Cardiac muscle cell (in vitro differentiated cells and primary cell): ENCODE results near the gene FAM124B. TPM values are rescaled to one million over a fixed set of nuclear protein-coding genes. Genes with fewer than 3 reads are reported as not detected.

ENCODE experiments used
- DNase-seq, 2 donors: peaks; one replicate each; pipeline versions ENCODE4 v3.0.0 to v3.0.0-alpha.2; 2010 to 2017; ENCODE audit warnings: low read depth in 1 of 2, low spot score in 1 of 2
- H3K27ac ChIP-seq: fragments of 200-600 bp; sonication (generic); 2 replicates; pipeline ENCODE4 v1.5.1; 2016
- H3K27me3 ChIP-seq: fragments of 200-600 bp; sonication (generic); 2 replicates; pipeline ENCODE4 v1.6.0; 2016; ENCODE audit warnings: control low read depth
- H3K36me3 ChIP-seq: fragments of 200-600 bp; sonication (generic); 2 replicates; pipeline ENCODE4 v1.5.1; 2016; ENCODE audit warnings: control low read depth
- H3K4me1 ChIP-seq: fragments of 200-600 bp; sonication (generic); 2 replicates; pipeline ENCODE4 v1.8.1; 2017; ENCODE audit warnings: low read depth, mild to moderate bottlenecking, mixed run types
- H3K4me3 ChIP-seq: fragments of 200-600 bp; sonication (generic); 2 replicates; pipeline ENCODE4 v1.5.1; 2016; ENCODE audit warnings: mild to moderate bottlenecking
- H3K9me3 ChIP-seq: fragments of 200-600 bp; sonication (generic); 2 replicates; pipeline ENCODE4 v1.5.1; 2017; ENCODE audit warnings: low read depth, mild to moderate bottlenecking, control low read depth
- polyA plus RNA-seq: library from polyadenylated mRNA; unstranded; fragments of >200 nt; fragmentation: Nextera tagmentation; extraction: Ambion mirVana; gene quantifications from 2 replicates; pipeline ENCODE4 v1.2.1, GENCODE V29; 2016
- total RNA-seq: library from RNA; depleted of rRNA; stranded (reverse); fragments of >200 nt; gene quantifications from 2 replicates; pipeline ENCODE4 v1.2.3, GENCODE V29; 2016
- TF ChIP-seq, protein P1 (sequence below): IDR thresholded peaks from 2 replicates; pipeline ENCODE4 v1.5.1; 2012; ENCODE audit warnings: low read depth, mild to moderate bottlenecking, low read length

Gene FAM124B
- total and polyA plus RNA-seq, 2 experiments from 2014 or later, result 0.17 to 0.30 TPM

DNA sequence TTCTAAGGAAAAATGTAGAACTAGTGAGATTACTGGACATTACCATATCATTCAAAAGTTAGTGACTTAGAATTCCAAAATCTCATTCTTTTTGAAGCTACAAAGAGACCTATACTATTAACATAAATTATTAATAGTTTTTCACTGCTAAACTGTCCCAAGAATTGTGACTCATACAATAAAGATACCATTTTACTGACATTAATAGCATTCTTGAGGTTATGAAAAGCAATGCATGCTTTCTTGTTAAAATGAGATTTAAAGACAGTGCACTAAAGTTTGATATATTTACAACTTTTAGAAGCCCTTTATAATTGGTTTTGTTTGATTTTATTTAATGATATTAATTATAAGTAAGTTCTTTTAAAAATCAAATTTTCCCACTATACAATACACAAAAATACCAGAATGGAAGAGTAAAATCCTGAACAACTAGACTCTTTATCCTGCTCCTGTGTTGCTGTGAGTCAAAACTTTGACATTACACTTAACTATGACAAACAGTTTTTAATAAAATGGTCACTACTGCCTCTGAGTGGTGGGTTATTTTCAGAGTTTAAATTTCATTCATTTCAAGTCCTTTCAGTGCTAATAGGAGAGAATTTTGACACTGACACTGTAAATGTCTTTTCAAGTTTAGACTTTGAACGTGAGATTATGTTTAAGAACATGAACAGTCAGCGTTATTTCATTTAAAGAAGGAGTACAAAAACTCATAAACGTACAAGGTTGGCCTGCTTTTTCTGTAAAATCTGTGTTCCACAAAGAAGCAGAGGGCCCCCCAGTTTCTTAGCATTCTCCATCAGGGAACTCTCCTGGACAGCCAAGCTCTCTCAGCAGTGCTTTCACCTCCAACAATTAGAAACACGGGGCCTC lies 54.5 kb downstream of the FAM124B start:
- H3K36me3 ChIP-seq, result no peaks in the 10 kb centered on the region
- TF ChIP-seq, protein P1, sequence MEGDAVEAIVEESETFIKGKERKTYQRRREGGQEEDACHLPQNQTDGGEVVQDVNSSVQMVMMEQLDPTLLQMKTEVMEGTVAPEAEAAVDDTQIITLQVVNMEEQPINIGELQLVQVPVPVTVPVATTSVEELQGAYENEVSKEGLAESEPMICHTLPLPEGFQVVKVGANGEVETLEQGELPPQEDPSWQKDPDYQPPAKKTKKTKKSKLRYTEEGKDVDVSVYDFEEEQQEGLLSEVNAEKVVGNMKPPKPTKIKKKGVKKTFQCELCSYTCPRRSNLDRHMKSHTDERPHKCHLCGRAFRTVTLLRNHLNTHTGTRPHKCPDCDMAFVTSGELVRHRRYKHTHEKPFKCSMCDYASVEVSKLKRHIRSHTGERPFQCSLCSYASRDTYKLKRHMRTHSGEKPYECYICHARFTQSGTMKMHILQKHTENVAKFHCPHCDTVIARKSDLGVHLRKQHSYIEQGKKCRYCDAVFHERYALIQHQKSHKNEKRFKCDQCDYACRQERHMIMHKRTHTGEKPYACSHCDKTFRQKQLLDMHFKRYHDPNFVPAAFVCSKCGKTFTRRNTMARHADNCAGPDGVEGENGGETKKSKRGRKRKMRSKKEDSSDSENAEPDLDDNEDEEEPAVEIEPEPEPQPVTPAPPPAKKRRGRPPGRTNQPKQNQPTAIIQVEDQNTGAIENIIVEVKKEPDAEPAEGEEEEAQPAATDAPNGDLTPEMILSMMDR, result no peak
- H3K4me3 ChIP-seq, result no peak overlapping the region
- no peak for DNase-seq
- no peak overlapping the region for H3K27ac ChIP-seq
- no peaks in the 10 kb centered on the region for H3K27me3 ChIP-seq
- no peaks in the 10 kb centered on the region for H3K4me1 ChIP-seq
- H3K9me3 ChIP-seq, result no peaks in the 10 kb centered on the region

DNA sequence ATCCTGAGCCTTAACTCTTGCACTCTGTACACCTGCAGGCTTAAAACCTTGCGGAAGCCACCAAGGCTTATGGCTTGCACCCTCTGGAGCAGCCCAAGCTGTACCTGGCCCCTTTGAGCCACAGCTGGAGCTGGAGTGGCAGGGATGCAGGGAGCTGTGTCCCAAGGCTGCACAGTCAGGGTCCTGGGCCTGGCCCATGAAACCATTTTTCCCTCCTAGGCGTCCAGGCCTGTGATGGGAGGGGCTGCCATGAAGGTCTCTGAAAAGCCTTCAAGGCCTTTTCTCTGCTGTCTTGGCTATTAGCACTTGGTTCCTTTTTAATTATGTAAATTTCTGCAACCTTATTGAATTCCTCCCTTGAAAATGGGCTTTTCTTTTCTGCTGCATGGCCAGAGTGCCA lies 56.4 kb downstream of the FAM124B start:
- Histone ChIP-seq H3K27me3 (no peaks in the 10 kb centered on the region), H3K27ac (no peak overlapping the region), H3K9me3 (no peaks in the 10 kb centered on the region), H3K4me3 (no peak overlapping the region), H3K36me3 (no peaks in the 10 kb centered on the region), H3K4me1 (no peaks in the 10 kb centered on the region)
- TF ChIP-seq, protein P1, result no peak
- no peak for DNase-seq

DNA sequence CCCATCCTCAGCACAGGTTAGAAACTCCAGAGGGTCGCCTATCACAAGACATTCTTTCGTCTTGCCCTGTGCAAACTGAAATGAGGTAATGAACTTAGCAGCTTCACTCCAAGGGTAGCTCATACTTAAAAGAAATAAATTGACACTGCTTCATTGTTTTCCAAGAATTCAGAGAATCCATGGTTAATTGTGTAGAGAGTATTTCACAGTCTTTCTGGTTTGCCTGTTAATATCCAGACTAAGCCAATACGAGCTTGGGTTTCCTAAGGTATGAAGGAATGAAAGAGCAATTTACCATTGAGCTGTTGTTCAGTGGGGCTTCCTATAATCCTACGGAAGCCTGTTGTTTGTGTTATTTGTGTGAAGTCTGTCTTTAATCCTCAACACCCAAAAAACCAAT lies 58.7 kb downstream of the FAM124B start:
- Histone ChIP-seq H3K4me1 (no peaks in the 10 kb centered on the region), H3K27ac (no peak overlapping the region), H3K9me3 (no peaks in the 10 kb centered on the region), H3K36me3 (no peaks in the 10 kb centered on the region), H3K4me3 (no peak overlapping the region), H3K27me3 (no peaks in the 10 kb centered on the region)
- DNase-seq, result no peak
- TF ChIP-seq, protein P1, result no peak

DNA sequence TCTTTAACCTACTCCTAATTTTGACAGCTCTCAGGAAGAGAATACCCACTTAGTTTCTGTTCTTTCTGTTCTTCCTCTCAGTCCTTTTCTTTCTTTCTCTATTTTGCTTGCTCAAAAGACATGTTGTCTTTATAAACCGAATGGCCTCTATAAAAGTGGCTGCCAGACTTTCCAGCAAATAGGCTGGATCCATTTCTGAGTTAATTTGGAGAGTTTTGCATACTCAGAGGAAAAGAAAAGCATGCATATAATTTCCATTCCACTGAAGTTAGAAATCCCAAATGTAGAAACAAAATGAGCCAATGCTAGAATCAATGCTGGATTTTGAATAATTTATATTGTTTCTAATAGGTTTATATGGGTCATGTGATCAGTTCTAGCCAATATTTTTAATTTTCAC lies 65.9 kb downstream of the FAM124B start:
- TF ChIP-seq, protein P1, result no peak
- no peak for DNase-seq
- no peaks in the 10 kb centered on the region for H3K4me1 ChIP-seq

DNA sequence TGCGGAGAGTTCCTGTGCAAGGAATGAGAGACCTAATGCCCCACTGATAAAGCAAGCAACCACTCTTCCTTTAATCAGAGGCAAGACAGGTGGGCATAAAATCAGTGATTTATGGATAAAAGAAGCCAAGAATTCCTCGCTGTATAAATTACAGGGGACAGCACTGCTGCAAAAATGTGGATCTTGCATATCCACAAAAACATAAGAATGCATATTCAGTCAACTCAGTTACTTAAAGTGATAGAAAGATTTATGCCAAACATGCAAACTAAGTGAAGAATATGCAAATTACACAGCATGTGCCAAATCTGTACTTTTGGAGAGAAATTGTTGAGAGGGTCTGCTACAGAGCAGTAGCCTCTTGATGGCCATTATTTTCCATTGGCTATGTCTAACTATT lies 67.2 kb downstream of the FAM124B start:
- Histone ChIP-seq H3K27me3 (no peaks in the 10 kb centered on the region), H3K36me3 (no peaks in the 10 kb centered on the region)

More for the DNA sequence above, 65.9 kb downstream of the FAM124B start:
- Histone ChIP-seq H3K9me3 (no peaks in the 10 kb centered on the region), H3K36me3 (no peaks in the 10 kb centered on the region), H3K27me3 (no peaks in the 10 kb centered on the region), H3K4me3 (no peak overlapping the region), H3K27ac (no peak overlapping the region)

More for the DNA sequence above, 67.2 kb downstream of the FAM124B start:
- TF ChIP-seq, protein P1, result no peak
- H3K4me1 ChIP-seq, result no peaks in the 10 kb centered on the region
- H3K27ac ChIP-seq, result no peak overlapping the region
- DNase-seq, result no peak
- H3K4me3 ChIP-seq, result no peak overlapping the region
- no peaks in the 10 kb centered on the region for H3K9me3 ChIP-seq
